Effector CD4-positive, alpha-beta T cell (primary cell): ENCODE results near the gene HS1BP3.

Source experiments
- DNase-seq: peaks from one replicate; pipeline ENCODE4 v3.0.0-alpha.2; 2020

The HS1BP3 gene

DNA sequence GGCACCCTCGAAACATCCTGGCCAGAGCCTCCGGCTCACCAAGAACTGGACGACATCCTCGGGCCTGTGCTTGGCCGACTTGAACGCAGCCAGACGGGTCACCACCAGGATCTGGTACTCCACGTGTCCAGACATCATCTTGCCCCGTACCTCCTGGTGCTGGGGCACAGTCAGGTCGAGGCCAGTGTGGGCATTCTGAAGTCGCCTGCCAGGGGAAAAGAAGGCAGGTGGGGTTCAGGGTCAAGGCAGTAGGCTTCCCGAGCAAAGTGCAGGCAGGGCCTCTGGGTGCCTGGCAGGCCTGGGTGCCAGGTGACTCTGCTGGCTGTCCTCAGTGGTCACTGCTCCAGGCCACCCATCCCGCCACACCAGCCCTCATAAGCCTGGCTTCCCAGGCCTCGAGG is 5.6 kb downstream of the HS1BP3 start:
- DNase-seq = no peak

- DNase-seq = no peak
Measured at GRCh38 chr2:20643826-20644225, 7.1 kb downstream of the HS1BP3 start.

DNA sequence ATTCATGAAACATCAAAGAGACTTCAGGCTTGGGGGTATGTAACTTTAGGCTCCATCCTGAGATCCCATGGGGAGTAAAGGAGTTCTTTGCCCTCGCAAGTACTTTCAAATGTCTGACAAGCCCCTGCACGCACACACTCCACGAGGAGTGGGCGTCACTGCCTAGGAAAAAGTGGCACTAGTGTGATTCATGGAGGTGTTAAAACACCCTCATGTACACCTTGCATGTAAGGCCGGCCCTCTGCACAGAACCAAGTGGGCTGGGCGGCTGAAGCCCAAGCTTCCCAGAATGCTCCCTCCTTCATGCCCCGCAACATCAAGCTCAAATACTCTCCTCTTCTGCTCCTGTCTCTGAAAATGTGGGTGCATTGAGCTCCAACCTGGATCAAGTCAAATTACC is 7.8 kb downstream of the HS1BP3 start:
- no peak for DNase-seq

DNA sequence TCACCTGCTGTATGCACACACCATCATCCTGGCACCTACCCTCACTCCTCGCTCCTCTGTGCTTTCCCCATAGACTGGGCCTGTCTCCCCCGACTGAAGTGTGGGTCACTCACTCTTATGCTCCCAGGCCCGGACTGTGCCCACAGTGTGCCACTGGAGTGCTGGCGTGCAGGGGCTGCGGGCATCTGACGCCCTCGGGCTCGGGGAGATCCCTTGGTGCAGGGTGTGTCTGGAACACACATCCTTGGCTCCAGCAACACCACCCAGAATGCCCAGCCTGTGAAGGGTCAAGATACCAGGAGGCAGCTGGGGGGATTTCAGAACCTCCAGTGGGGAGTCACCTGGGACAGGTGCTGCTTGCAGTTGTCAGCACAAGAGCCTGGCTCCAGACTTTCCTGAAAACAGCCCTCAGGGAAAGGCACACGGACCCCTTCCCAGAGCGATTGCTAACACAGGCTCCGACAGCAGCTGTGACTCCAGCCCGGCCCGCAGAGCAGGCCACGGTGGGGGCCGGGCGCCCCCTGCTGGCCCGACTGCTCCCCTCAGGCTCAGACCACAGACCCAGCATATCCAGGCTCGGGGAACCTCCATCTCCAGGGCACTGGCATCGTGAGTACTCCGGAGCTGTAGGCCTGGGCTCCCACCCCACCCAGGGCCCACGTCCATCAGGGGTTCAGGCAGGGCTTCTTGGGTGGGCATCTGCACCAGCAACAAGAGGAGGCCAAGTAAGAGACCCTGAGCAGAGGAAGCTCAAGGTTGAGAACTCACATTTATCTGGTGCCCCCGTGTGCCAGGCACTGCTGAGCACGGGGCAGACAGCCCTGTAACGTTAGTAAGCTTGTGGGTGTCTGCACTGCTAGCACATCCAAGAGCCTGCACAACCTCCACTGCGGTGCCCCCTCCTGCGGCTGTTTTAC is 8.6 kb downstream of the HS1BP3 start:
- peak; percentile 65 for DNase-seq

DNA sequence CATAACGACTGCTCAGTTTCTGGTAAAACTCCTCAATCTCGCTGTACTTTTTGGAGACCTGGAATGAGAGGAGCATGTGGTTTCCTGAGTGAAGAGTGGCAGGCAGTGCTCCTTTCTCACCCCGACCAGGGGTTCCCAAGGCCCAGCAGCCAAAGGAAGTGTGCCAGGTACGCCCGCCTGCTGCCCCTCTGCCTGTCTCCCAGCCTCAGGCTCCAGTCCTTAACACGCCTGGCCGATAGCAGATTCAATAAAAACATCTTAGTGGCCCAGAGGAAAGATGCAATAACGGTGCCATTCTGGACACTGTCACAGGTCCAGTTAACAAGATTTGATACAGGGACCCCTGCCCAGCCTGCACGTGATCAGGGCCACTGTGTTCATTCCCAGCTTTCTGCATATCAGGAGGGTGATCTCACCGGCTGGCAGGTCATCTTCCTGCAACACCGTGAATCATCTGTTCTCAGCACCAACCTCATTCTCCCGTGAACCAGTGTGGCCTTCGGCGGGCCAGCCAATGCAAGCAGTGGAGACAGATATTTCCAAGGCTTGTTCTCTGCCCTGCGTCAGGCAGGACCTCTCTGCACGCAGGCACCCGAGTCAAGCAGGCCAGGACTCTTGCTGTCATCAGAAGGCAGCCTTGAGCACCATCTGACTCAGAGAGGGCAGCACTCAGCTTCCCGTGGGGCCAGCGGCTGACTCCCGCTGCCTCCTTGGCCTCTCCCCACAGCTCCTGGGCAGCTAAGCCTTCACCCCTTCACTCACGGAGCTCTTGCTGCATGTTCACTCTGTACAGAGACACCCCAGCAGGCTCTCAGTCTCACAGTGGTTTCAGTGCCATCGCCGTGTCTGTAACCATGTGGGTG is 9.5 kb downstream of the HS1BP3 start:
- DNase-seq = no peak

- no peak for DNase-seq
Measured at GRCh38 chr2:20640411-20641122, 10.3 kb downstream of the HS1BP3 start.

- no peak for DNase-seq
Measured at GRCh38 chr2:20638646-20639430, 12.1 kb downstream of the HS1BP3 start.

GRCh38 chr2:20638014-20638413 is 12.9 kb downstream of the HS1BP3 start:
- no peak for DNase-seq

DNA sequence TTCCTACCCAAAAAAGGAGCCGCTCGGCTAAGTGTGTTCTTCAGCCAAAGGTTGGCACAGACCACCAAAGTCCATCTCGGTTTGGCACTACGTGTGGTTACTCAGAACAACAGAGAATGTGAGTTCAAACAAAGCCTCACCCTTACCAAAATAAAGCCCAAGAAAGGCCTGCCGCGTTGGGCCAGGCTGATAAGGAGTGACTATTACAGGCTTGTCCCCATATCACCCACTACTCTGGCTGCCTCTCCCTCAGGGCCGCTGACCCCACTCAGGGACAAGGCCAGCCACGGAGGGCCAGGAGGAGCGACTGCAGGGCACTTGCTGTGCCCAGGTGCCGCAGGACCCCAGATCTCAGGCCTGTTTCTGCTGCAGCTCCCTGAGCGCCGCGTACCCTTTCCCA is 13.8 kb downstream of the HS1BP3 start:
- DNase-seq = no peak

DNA sequence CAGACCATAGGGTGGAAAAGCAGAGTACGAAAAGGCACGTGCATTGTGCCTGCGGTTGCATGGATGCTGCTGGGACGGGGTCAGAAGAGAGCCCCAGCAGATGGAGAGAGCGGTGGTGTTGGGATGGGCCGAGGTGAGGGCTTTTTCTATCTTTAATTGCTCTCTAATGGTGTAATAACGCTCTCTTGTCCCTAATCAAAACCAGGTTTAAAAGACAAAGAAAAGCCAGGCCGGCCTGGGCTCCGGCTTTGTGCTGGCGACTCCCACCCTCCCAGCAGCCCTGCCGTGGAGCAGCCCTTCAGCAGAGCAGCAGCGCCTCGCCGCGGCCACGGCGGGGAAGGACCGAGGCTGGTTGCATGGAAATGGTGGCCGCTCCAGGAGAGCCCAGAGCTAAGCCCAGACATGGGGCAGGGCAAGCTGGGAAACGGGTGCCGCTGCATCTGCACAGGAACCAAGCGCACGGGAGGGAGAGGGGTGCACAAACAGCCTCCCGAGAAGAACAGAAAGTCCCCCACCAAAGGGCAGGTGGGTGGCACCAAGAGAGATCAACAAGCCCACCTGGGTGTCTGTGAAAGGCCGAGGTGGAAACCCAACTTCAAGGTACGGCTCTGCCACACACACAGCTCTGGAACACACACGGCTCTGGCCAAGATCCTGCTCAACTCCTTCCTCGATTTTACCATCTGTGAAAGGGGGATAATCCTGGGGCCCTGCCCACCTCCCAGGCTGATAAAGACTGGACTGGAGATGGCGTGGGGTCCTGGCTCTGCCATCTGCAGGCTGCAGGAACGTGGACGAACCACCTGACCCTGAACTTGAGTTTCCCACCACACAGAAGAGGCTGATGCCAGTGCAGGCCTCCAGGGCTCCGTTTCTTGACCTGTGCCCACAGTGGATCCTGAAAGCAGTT is 15.0 kb downstream of the HS1BP3 start:
- DNase-seq = no peak

DNA sequence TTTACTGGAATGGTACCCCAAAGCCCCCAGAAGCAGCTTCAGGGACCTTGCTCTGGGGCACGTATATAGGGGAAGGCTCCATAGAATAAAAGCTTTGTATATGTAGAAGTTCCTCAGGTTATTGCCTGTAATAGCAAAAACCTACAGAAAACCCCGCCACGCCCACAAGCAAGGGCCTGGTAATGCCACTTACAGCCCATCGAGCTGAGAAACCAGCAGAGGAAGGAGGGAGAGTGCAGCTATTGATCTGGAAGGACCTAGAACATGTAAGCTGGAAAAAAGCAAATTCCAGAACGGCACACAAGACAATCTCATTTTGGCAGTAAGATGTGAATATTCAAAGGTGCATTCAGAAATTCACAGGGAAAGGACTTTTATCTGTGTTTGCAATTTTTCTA is 15.8 kb downstream of the HS1BP3 start:
- no peak for DNase-seq

DNA sequence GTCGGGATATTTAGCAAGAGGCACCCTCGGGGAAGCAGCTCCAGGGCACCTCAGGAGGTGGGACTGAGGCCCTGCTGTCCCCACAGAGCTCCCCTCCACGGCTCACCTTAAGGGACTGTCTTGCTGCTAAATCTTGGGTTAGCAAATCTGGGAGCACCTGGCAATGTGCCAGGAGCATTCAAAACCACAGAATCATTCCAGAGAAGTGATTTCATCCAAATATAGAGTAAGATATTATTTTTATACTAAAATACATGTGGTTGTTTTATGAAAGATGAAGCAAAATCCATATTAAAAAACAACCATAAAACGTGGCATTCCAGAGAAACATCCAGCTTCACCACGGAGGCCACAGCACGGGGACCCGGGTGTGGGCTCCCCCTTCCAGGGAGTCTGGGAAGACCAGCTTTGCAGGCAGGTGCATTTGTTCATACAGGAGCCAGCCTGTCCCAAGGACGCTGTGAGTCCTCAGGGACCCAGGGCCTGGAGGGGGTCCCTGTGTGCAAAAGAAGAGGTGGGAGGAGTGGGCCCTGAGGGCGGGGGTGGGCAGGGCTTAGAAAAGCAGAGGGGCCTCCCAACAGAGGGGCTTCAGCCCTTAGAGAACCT is 16.3 kb downstream of the HS1BP3 start:
- no peak for DNase-seq

DNA sequence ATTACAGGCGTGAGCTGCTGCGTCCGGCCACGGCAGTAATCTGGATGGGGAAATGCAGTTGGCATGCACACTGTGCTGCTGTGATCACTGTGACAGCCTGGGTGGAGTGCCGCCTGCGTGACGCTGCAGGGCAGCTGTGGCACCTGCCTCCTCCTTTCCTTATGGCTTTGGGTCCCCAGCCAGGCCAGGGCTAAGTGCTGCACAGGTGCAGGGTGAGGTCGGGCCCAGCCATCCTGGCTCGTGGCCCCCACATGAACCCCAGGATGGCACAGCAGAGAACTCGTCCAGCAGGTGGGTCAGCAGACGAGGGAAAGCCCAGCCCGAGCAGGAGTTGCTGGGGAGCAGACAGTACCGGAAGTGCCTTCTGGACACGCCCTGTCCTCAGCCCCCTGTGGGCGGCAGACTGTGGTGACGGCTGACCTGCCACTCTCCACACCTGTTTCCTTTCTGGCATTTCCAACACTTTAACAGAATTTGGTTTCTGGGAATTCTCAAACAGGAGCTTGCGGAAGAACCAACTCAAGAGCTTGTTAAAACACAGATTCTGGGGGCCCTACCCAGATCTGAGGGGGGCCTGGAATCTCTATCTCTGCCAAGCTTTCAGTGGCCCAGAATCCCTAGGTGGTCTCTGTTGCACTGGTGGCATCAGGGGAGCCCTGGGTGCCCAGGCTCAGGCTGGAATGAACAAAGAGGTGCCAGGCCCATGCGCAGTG is 16.9 kb downstream of the HS1BP3 start:
- DNase-seq = no peak

- DNase-seq = no peak
Measured at GRCh38 chr2:20633001-20633400, 17.9 kb downstream of the HS1BP3 start.

GRCh38 chr2:20632446-20632990 is 18.4 kb downstream of the HS1BP3 start:
- DNase-seq = no peak

DNA sequence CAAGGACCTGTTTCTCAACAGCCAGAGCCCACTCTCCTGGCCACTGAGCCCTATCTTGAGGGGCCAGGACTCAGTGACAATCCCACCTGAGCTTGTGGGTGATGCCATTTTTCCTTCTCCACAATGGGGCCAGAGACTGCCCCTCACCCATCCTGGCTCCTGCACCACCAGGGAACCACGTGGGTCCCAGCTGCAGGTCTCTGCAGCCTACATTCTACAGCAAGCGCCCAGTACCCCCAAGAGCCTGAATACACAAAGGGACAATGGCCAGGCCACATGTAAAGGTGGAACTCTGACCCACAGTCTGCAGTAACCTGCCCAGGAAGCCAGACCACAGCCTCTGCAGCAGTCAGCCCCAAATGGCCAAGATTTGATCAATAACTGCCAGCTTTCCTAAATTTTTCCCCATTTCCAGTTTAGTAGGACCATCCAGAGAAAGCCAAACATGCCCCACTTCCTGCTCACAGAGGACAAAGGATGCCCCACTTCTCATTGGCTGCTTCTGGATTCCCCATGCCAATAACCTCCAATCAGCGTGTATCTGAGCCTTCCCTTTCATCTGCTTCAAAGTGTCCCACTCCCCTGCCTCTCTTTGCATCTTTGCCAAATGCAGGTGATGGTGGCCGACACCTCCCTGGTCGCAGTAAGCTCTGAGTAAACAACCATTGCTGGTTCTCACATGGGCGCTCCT is 19.1 kb downstream of the HS1BP3 start:
- no peak for DNase-seq

- DNase-seq = no peak
Measured at GRCh38 chr2:20630967-20631366, 19.9 kb downstream of the HS1BP3 start.

GRCh38 chr2:20629581-20630171 is 21.2 kb downstream of the HS1BP3 start:
- no peak for DNase-seq

- no peak for DNase-seq
Measured at GRCh38 chr2:20629181-20629580, 21.7 kb downstream of the HS1BP3 start.
